NCI-H2107 treated with DMSO at 0.1 percent for 48 hours (cell line): ENCODE results near the gene SIX2.

ENCODE experiments used
- DNase-seq: peaks from one replicate; lab custom pipeline; 2025; ENCODE audit not compliant: unreplicated experiment; lab: John Stamatoyannopoulos, UW

SIX2 gene

DNA sequence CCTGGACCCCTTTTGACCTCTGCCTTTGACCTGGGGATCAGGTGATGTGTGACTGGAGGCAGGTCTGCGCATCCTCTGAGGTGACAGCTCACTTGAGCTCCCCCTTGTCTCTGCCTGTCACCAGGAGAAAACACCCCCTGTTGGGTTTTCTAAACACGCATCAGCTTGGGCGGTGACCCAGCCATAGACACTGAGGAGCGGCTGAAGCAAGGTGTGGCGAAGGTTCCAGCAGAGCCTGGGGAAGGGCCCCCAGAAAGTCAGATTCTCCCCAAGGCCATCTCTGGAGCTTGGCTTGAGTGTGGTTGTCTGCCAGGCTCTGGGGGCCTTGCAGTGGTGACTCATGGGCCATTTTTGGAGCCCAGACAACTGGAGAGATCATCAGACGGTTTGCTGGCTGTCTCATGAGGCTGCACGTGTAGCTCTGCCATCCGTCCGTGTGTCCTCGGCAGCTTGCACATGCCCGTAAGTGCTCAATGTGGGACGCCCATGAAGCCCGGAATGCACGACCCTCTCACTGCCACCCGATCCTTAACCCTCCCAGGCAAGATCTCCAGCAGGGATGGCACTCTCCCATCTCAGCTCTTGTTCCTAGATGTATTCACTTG lies 38.3 kb downstream of the SIX2 start:
- DNase-seq: no peak

DNA sequence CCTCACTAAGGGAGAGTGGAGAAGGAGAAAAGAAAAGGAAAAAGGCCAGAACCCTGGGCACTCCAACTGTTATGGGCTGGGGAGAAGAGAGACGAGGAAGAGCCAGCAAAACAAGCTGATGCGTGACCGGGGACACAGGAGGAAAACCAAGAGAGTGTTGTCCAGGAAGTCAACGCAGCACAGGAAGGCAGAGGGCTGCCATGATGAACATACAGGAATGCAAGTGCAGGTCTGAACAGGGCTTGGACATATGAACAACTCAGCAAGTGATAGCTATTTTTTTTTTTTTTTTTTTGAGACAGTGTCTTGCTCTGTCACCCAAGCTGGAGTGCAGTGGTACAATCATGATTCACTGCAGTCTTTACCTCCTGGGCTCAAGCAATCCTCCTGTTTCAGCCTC lies 39.3 kb downstream of the SIX2 start:
- no peak for DNase-seq

- DNase-seq: no peak
Measured at GRCh38 chr2:44967727-44968432, 41.4 kb downstream of the SIX2 start.

- DNase-seq: no peak
Measured at GRCh38 chr2:44967056-44967455, 42.2 kb downstream of the SIX2 start.

DNA sequence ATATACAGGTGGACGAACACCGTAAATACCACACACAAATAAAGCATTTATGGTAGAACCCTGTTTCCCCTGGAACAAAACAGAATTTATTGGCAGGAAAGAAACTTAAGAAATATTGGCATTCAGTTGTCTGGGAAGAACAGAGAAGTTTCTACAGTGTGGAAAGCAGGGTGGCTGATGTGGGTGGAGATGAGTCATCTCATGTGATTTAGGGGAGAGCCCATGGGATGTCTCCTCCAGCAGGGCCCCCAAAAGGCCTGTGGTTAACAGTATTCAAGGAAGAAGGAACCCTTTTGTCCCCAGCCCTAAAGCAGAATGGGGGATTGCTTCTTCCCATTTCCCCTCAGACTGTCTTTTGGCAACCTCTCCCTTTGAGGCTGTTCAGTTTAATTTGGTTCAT lies 43.6 kb downstream of the SIX2 start:
- no peak for DNase-seq

DNA sequence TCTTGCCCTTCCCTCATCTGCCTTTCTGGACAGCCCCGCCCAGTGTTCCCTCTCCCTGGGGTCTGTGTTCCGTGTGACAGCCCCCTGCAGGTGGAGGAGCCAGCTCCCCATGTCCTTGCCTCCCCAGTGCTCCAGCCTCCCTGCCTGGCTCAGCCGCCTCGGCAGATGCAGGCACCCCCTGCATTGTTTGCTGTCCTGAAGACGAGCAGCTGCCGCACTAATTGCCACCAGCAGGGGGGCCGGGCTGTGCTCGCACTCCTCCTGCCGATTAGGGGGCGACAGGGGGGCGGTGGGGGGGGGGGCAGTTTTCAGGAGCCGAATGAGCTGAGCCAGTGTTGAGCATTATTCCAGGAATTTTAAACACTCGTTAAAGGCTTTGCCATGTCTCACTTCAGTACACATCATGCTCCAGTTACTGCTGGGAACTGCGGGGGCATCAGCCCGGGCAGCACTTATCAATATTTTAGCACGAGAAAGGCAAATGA lies 44.5 kb downstream of the SIX2 start:
- DNase-seq: peak; percentile 1

DNA sequence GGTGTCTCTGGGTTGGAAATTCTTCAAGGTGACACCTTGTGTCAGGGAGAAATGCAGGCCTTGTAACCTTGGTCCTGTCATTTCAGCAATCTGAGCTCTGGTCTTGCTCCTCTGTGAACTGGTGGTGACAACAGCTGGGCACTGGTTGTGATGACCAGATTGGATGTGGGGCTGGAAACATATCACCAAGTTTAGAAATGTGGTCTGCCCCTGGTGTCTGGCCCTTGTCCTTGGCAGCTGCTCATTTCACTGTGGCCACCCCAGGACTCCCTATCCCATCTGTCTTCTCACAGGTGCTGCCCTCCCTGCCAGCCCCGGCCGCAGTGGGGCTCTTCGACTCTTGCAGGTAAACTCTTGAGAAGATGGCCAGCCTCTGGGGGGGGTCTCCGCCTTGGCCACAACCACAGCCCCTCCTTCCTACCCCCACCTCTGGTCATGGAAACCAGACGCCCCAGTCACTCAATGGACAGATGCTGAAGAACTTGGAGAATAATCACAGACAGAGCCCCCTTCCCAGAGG lies 47.0 kb downstream of the SIX2 start:
- DNase-seq: no peak

- DNase-seq: no peak
Measured at GRCh38 chr2:44960871-44961270, 48.4 kb downstream of the SIX2 start.

- DNase-seq: no peak
Measured at GRCh38 chr2:44959855-44960254, 49.4 kb downstream of the SIX2 start.

DNA sequence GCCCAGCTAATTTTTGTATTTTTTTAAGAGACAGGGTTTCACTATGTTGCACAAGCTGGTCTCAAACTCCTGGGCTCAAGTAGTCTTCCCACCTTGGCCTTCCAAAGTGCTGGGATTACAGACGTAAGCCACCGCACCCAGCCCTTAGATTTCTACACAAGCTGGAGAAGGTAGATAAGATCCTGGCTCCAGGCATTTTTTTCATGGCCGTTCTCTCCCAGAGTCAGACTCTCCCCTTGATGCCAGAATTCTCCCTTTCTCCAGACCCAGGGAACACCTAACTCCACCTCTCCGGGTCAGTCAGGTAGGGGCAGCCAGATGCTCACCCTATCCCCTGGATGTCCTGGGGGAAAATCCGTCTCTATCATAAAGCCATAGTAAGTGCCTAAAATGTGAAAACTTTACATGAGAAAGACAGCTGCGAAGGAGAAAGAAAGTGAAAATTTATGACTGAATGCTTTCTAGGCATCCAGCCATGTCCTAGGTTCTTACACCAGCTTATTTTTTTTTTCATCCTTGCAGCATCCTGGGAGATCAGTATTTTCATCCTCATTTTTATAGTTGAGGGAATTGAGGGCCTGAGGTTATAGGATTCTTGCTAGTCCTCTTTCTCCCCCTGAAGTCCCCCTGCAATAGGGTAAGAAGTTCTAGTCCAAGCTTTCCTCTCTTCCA lies 51.5 kb downstream of the SIX2 start:
- no peak for DNase-seq

- DNase-seq: no peak
Measured at GRCh38 chr2:44956843-44957242, 52.4 kb downstream of the SIX2 start.

DNA sequence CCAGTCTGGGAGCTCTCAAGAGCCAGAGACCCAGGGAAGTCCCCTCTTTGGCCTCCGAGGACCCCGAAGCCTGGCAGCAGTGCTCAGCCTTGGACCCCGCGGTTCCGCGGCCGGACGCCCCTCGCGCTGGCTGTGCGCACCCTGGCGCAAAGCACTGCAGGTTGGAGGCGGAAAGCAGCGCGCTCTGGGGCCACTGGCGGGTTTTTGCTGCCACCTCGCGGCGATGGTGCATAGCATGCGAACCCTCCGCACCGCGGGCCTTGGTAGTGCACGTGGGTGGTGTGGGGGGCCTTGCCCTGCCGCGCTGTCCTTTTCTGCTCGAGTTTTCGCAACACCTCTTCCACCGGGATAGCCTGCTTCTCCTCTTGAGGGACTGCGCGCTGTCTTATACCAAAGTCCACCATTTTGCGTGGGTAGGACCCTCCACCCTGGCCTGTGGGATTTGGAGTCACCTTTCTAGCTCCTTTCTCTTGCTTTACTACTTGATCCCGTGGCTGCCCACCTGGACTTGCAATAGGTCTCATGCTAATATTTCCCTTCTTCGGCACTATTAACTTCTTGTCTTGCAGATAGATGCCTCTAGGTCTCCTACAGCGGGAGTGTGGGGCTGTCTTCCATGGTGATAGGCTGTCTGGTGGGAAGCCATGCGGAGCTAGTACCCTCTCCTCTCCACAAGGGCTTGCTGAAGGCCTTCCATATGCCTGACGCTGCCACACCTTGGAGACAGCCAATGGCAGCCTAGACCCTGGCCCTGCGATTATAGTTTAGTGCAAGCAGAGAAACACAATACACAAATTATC lies 53.5 kb downstream of the SIX2 start:
- DNase-seq: peak; percentile 3
